Parathyroid adenoma (tissue), 2 donors: ENCODE data around the gene HCN4.
"Not testable (repeated sequence)": the region's sequence is repeated elsewhere in the genome, so short reads cannot be mapped to it uniquely, and the experiment has no call there.

Experiments used
- H2AFZ ChIP-seq: fragments of 300-600 bp; sonication (generic); one replicate; pipeline ENCODE4 v1.7.0; 2017; ENCODE audit warnings: antibody characterized with exemption, mild to moderate bottlenecking
- H3K27ac ChIP-seq: fragments of 300-600 bp; sonication (generic); one replicate; pipeline ENCODE4 v1.7.0; 2017
- H3K27me3 ChIP-seq: fragments of 300-600 bp; sonication (generic); one replicate; pipeline ENCODE4 v1.7.0; 2017; ENCODE audit warnings: low read length; ENCODE audit not compliant: control insufficient read depth, insufficient read depth
- H3K36me3 ChIP-seq: fragments of 300-600 bp; sonication (generic); one replicate; pipeline ENCODE4 v1.7.0; 2017; ENCODE audit warnings: low read length; ENCODE audit not compliant: control insufficient read depth, insufficient read depth
- H3K4me1 ChIP-seq: fragments of 300-600 bp; sonication (generic); one replicate; pipeline ENCODE4 v1.7.0; 2017; ENCODE audit warnings: control low read depth
- H3K4me2 ChIP-seq: fragments of 300-600 bp; sonication (generic); one replicate; pipeline ENCODE4 v1.7.0; 2017; ENCODE audit warnings: low read length
- H3K4me3 ChIP-seq: fragments of 300-600 bp; sonication (generic); one replicate; pipeline ENCODE4 v1.7.0; 2017; ENCODE audit warnings: low read depth, low read length
- H3K79me2 ChIP-seq: fragments of 300-600 bp; sonication (generic); one replicate; pipeline ENCODE4 v1.7.0; 2017; ENCODE audit warnings: control low read depth
- H3K9ac ChIP-seq: fragments of 300-600 bp; sonication (generic); one replicate; pipeline ENCODE4 v1.7.0; 2017; ENCODE audit warnings: mild to moderate bottlenecking
- H3K9me3 ChIP-seq: fragments of 300-600 bp; sonication (generic); one replicate; pipeline ENCODE4 v1.7.0; 2017; ENCODE audit warnings: low read length; ENCODE audit not compliant: control insufficient read depth
- TF ChIP-seq, protein P1 (sequence below): fragments of 300-600 bp; sonication (generic); IDR thresholded peaks from one replicate; pipeline ENCODE4 v1.7.0; 2017; ENCODE audit warnings: antibody characterized with exemption, mild to moderate bottlenecking
- donor health status: primary hyperparathyroidism.

The HCN4 gene

DNA sequence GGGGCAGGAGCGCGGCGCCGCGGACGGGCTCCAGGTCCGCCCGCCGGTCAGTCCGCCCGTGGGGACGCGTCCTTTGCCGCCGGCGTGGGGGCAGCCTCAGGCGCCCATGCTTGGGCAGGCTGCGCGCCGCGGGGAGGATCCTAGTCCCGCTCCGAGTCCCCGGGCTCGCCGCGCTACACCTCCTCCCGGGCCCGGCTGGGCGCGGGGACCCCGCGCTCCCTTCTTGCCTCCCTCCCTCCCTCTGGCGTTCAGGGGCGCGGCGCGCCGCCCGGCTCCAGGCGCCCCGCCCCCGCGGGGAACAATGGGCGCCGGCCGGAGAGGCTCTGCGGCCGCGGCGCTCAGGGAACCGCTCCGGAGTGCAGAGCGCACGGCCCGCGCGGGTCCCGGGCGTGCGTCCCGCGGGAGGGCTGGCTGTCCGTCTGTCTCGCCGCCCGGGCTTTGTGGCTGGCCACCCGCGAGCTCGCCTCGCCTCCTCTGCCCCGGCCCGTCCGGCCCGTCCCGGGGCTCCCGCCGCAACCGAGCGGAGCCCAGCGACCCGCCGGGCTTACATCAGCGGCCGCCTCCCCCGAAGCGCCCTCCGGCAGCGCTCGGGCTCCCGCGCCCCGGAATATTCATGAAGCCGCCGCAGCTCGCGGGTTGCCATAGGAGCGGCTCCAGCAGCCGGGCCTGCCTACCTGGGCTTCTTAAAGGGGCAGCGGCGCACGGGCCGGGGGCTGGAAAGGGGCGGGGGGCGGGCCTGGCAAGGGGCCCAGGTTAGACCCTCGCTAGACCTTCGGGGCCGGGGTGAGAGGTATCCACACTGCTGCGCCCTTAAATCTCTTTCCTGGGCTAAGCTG lies at the start of gene HCN4:
HCN4 (minus strand) TSS at position 658 of the 836 bp plus-strand sequence. CDS start 688 bp downstream, outside the sequence.
- no peaks in the 10 kb centered on the region for H3K27me3 ChIP-seq

DNA sequence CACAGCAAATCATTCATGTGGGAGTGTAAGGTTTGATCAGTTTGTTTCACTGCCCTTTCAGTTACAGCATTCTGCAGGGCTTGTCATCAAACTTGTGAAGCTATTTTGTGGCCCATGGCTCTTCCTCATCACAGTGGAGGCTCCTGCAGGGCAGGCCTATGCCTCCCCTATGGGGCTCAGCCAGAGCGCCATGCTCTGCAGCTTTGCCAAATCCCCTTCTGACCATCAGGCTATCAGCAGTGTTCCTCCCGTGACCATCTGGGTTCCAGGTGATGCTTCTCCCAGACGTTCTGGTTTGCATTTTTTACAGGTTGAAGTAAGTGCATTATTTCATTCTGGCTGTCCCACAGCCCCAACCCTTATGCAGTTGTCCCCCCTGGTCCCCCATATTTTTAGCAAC lies 46.1 kb upstream of the HCN4 start:
- H3K4me1 ChIP-seq = no peaks in the 10 kb centered on the region
- H3K9me3 ChIP-seq = no peaks in the 10 kb centered on the region
- H3K36me3 ChIP-seq = no peaks in the 10 kb centered on the region
- no peak overlapping the region for H3K9ac ChIP-seq
- no peak overlapping the region for H3K4me3 ChIP-seq
- H3K4me2 ChIP-seq = no peak overlapping the region
- no peak overlapping the region for H3K27ac ChIP-seq
- H3K79me2 ChIP-seq = no peaks in the 10 kb centered on the region
- H3K27me3 ChIP-seq = no peaks in the 10 kb centered on the region
- no peak overlapping the region for H2AFZ ChIP-seq
- TF ChIP-seq, protein P1, sequence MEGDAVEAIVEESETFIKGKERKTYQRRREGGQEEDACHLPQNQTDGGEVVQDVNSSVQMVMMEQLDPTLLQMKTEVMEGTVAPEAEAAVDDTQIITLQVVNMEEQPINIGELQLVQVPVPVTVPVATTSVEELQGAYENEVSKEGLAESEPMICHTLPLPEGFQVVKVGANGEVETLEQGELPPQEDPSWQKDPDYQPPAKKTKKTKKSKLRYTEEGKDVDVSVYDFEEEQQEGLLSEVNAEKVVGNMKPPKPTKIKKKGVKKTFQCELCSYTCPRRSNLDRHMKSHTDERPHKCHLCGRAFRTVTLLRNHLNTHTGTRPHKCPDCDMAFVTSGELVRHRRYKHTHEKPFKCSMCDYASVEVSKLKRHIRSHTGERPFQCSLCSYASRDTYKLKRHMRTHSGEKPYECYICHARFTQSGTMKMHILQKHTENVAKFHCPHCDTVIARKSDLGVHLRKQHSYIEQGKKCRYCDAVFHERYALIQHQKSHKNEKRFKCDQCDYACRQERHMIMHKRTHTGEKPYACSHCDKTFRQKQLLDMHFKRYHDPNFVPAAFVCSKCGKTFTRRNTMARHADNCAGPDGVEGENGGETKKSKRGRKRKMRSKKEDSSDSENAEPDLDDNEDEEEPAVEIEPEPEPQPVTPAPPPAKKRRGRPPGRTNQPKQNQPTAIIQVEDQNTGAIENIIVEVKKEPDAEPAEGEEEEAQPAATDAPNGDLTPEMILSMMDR = no peak

More for the DNA sequence above, at the start of gene HCN4:
- no peaks in the 10 kb centered on the region for H3K79me2 ChIP-seq
- no peak within 1 kb of the TSS for H3K4me3 ChIP-seq
- H2AFZ ChIP-seq = peak within 1 kb of the TSS; percentile 50
- no peaks in the 10 kb centered on the region for H3K9me3 ChIP-seq
- H3K4me2 ChIP-seq = no peak within 1 kb of the TSS
- H3K36me3 ChIP-seq = no peaks in the 10 kb centered on the region
- no peak within 1 kb of the TSS for H3K9ac ChIP-seq
- TF ChIP-seq, protein P1 = no peak
- H3K4me1 ChIP-seq = no peaks in the 10 kb centered on the region
- no peak within 1 kb of the TSS for H3K27ac ChIP-seq

- H3K4me2 ChIP-seq = no peak overlapping the region
- no peaks in the 10 kb centered on the region for H3K9me3 ChIP-seq
- TF ChIP-seq, protein P1 = no peak
- H3K4me3 ChIP-seq = no peak overlapping the region
- H3K4me1 ChIP-seq = no peaks in the 10 kb centered on the region
- no peak overlapping the region for H2AFZ ChIP-seq
- no peaks in the 10 kb centered on the region for H3K27me3 ChIP-seq
- no peaks in the 10 kb centered on the region for H3K79me2 ChIP-seq
- no peaks in the 10 kb centered on the region for H3K36me3 ChIP-seq
- H3K9ac ChIP-seq = no peak overlapping the region
- no peak overlapping the region for H3K27ac ChIP-seq
Measured at GRCh38 chr15:73403171-73403570, 34.4 kb upstream of the HCN4 start.

DNA sequence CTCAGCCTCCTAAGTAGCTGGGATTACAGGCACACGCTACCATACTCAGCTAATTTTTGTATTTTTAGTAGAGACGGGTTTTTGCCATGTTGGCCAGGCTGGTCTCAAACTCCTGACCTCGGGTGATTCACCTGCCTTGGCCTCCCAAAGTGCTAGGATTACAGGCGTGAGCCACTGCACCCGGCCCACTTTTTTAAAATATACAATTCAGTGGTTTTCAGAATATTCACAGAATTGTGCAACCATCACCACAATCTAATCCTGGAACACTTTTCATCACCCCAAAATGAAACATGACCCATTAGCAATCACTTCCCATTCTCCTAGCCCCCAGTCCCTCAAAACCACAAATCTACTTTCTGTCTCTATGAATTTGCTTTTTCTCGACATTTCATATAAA lies 31.5 kb upstream of the HCN4 start:
- H3K4me1 ChIP-seq, H2AFZ ChIP-seq, H3K4me3 ChIP-seq, H3K27me3 ChIP-seq, H3K79me2 ChIP-seq, H3K4me2 ChIP-seq, H3K9ac ChIP-seq, H3K36me3 ChIP-seq, H3K9me3 ChIP-seq, H3K27ac ChIP-seq: not testable (repeated sequence)

DNA sequence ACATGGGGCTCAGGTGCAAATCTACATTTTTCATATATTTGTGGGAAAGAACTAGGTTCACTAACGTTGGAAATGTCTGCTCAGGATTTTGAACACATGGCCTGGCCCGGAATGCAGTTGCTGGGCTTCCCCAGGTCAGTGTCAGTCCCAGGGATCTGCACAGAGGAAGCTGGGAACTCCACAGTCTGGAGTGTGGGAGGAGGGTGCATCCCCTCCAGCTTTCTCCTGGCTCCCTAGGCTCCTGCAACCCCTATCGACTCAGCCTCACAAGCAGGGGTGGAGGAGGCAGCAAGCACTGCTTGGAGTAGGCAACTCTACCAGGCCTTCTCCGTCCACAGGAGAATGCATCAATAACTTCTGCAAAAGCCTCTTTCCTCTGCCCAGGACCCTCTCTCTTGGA lies 30.1 kb upstream of the HCN4 start:
- H3K4me1 ChIP-seq = no peaks in the 10 kb centered on the region
- H3K27me3 ChIP-seq = no peaks in the 10 kb centered on the region
- H3K9ac ChIP-seq = no peak overlapping the region
- no peaks in the 10 kb centered on the region for H3K9me3 ChIP-seq
- H3K4me2 ChIP-seq = no peak overlapping the region
- no peak overlapping the region for H3K27ac ChIP-seq
- no peaks in the 10 kb centered on the region for H3K36me3 ChIP-seq
- TF ChIP-seq, protein P1 = no peak
- H3K4me3 ChIP-seq = no peak overlapping the region
- no peaks in the 10 kb centered on the region for H3K79me2 ChIP-seq
- no peak overlapping the region for H2AFZ ChIP-seq
